OCI-LY7 (cell line): ENCODE data around the gene TPK1. TPM values are rescaled to one million over a fixed set of nuclear protein-coding genes. Genes with fewer than 3 reads are reported as not detected.
A peak's percentile ranks its signal among the peaks of the same experiment; 100 is the strongest.

Source experiments
- BruUV-seq: library from RNA; stranded (reverse); fragments of 400-500 nt; replicated peaks from 2 replicates; lab custom pipeline; 2021; lab: Mats Ljungman, UMichigan
- CTCF ChIA-PET: fragments of 300-600 bp; sonication (Branson Sonifier 250); formaldehyde crosslinking; loops from one replicate; lab custom pipeline; 2022; ENCODE audit warnings: antibody characterized with exemption; ENCODE audit not compliant: unreplicated experiment; lab: Charles Lee
- POLR2A ChIA-PET: fragments of 300-600 bp; sonication (Branson Sonifier 250); formaldehyde crosslinking; loops from one replicate; lab custom pipeline; 2022; ENCODE audit warnings: antibody characterized with exemption; lab: Charles Lee
- DNase-seq: peaks from one replicate; pipeline ENCODE4 v3.0.0-alpha.2; 2015; ENCODE audit warnings: low spot score
- H2AFZ ChIP-seq: fragments of 200-600 bp; sonication (generic), shearing (Covaris generic); 2 replicates; pipeline ENCODE4 v1.6.1; 2014; ENCODE audit warnings: mild to moderate bottlenecking, antibody characterized with exemption, low read length, moderate library complexity
- H3K27ac ChIP-seq: fragments of 200-600 bp; sonication (generic); 2 replicates; pipeline ENCODE4 v1.5.1; 2014; ENCODE audit warnings: mixed run types, low read depth, mild to moderate bottlenecking, moderate library complexity, low read length, inconsistent platforms; ENCODE audit not compliant: poor library complexity, severe bottlenecking
- H3K36me3 ChIP-seq: fragments of 200-600 bp; sonication (generic); 2 replicates; pipeline ENCODE4 v1.6.1; 2014; ENCODE audit warnings: mild to moderate bottlenecking, antibody characterized with exemption, low read length, moderate library complexity, mixed read lengths; ENCODE audit not compliant: insufficient read depth
- H3K4me1 ChIP-seq: fragments of 200-600 bp; sonication (generic); 2 replicates; pipeline ENCODE4 v1.5.1; 2014; ENCODE audit warnings: mild to moderate bottlenecking, low read length; ENCODE audit not compliant: insufficient read depth, poor library complexity, severe bottlenecking
- H3K4me2 ChIP-seq: fragments of 200-600 bp; sonication (generic); 2 replicates; pipeline ENCODE4 v1.6.1; 2014; ENCODE audit warnings: mild to moderate bottlenecking, low read length
- H3K4me3 ChIP-seq: fragments of 200-600 bp; sonication (generic); 2 replicates; pipeline ENCODE4 v1.5.1; 2014; ENCODE audit warnings: mild to moderate bottlenecking, low read depth, low read length; ENCODE audit not compliant: poor library complexity, severe bottlenecking
- H3K79me2 ChIP-seq: fragments of 200-600 bp; sonication (generic); 2 replicates; pipeline ENCODE4 v1.6.1; 2016; ENCODE audit warnings: low read depth, mild to moderate bottlenecking, low read length, moderate library complexity, mixed read lengths; ENCODE audit not compliant: insufficient read depth
- H3K9me2 ChIP-seq: fragments of 200-600 bp; sonication (generic); 2 replicates; pipeline ENCODE4 v1.6.1; 2016; ENCODE audit warnings: mild to moderate bottlenecking, low read length, mixed read lengths; ENCODE audit not compliant: insufficient read depth
- H3K9me3 ChIP-seq: fragments of 200-600 bp; sonication (generic); 2 replicates; pipeline ENCODE4 v1.6.1; 2014; ENCODE audit warnings: mild to moderate bottlenecking, mixed run types, low read length, mixed read lengths
- H4K20me1 ChIP-seq: fragments of 200-600 bp; sonication (generic); 2 replicates; pipeline ENCODE4 v1.6.1; 2014; ENCODE audit warnings: mild to moderate bottlenecking, antibody characterized with exemption, low read length, moderate library complexity, mixed read lengths; ENCODE audit not compliant: insufficient read depth
- CTCF ChIP-seq: fragments of 200-600 bp; sonication (generic); conservative IDR thresholded peaks from 2 replicates; pipeline ENCODE4 v1.5.1; 2014; ENCODE audit warnings: mild to moderate bottlenecking, antibody characterized with exemption, low read length, moderate library complexity, mixed read lengths
- EZH2phosphoT487 ChIP-seq: fragments of 200-600 bp; sonication (generic); IDR thresholded peaks from 2 replicates; pipeline ENCODE4 v1.6.1; 2018; ENCODE audit warnings: low read depth, borderline replicate concordance, mild to moderate bottlenecking, mixed run types, antibody characterized with exemption, low read length, moderate library complexity, mixed read lengths
- intact Hi-C: fragments of 100-400 bp; cut with micrococcal nuclease; formaldehyde crosslinking; loops from one replicate; pipeline ENCODE4 v1.10.0; 2022; ENCODE audit not compliant: unreplicated experiment
- total RNA-seq, 2 experiments: library from RNA; depleted of rRNA in 1 of 2; stranded (reverse); fragments of >200 nt in 1 of 2; shearing (Covaris generic) in 1 of 2; gene quantifications; 2 replicates each; pipeline ENCODE4 v1.2.3, GENCODE V29; 2014 to 2022

TPK1 gene
- total RNA-seq, 2 experiments from 2014 or later, result 6.7 to 12.5 TPM

GRCh38 chr7:144787127-144787526, 48.7 kb downstream of the TPK1 start:
- DNase-seq, result peak; percentile 3
- BruUV-seq, result no TSS peak
- ChIA-PET POLR2A (interaction anchor here (0.6 to 1.4 kb wide), 3 partner anchors 8 to 23 kb away, joined by 3 to 4 read pairs (median 3); no protein-coding TSS in a partner anchor), CTCF (interaction anchor here (0.5 kb wide), 1 partner anchor 8 kb away, joined by 5 read pairs; no protein-coding TSS in a partner anchor)
- Histone ChIP-seq H3K27ac (no peak overlapping the region), H3K9me3 (no peaks in the 10 kb centered on the region), H3K9me2 (no peaks in the 10 kb centered on the region), H3K36me3 (no peaks in the 10 kb centered on the region), H3K4me3 (no peak overlapping the region), H3K79me2 (no peaks in the 10 kb centered on the region), H3K4me2 (no peak overlapping the region), H3K4me1 (no peaks in the 10 kb centered on the region), H4K20me1 (no peaks in the 10 kb centered on the region), H2AFZ (no peak overlapping the region)
- TF ChIP-seq EZH2phosphoT487, result no peak
- 0 out of 2 replicates have a peak, but pooled peaks have one; percentile 12 for TF ChIP-seq CTCF
- intact Hi-C loops, result loop anchor here (5.0 kb wide), 1 partner anchor 50 kb away; no protein-coding TSS in a partner anchor

- H3K4me1 ChIP-seq, result no peaks in the 10 kb centered on the region
- intact Hi-C loops, result loop anchor here (5.0 kb wide), 1 partner anchor 49 kb away; no protein-coding TSS in a partner anchor
- H2AFZ ChIP-seq, result 0 out of 2 replicates have a peak overlapping the region, but pooled peaks have one; percentile 15
- ChIA-PET CTCF (no interaction called here), POLR2A (interaction anchor here (1.4 kb wide), 1 partner anchor 23 kb away, joined by 4 read pairs; no protein-coding TSS in a partner anchor)
- no peak for TF ChIP-seq EZH2phosphoT487
- peak; percentile 72 for TF ChIP-seq CTCF
- H3K27ac ChIP-seq, result no peak overlapping the region
- no peaks in the 10 kb centered on the region for H4K20me1 ChIP-seq
- H3K4me2 ChIP-seq, result no peak overlapping the region
- H3K4me3 ChIP-seq, result no peak overlapping the region
- DNase-seq, result peak; percentile 23
- no peaks in the 10 kb centered on the region for H3K79me2 ChIP-seq
- H3K36me3 ChIP-seq, result no peaks in the 10 kb centered on the region
- no peaks in the 10 kb centered on the region for H3K9me2 ChIP-seq
- BruUV-seq, result no TSS peak
- H3K9me3 ChIP-seq, result no peaks in the 10 kb centered on the region
Measured at GRCh38 chr7:144786522-144786921, 49.3 kb downstream of the TPK1 start.

- ChIA-PET CTCF (no interaction called here), POLR2A (interaction anchor here (1.4 kb wide), 1 partner anchor 22 kb away, joined by 4 read pairs; no protein-coding TSS in a partner anchor)
- TF ChIP-seq EZH2phosphoT487 (no peak), CTCF (no peak)
- Histone ChIP-seq H3K4me2 (no peak overlapping the region), H3K79me2 (no peaks in the 10 kb centered on the region), H3K27ac (no peak overlapping the region), H3K4me1 (no peaks in the 10 kb centered on the region), H3K9me3 (no peaks in the 10 kb centered on the region), H3K36me3 (no peaks in the 10 kb centered on the region), H3K9me2 (no peaks in the 10 kb centered on the region), H2AFZ (no peak overlapping the region), H3K4me3 (no peak overlapping the region), H4K20me1 (no peaks in the 10 kb centered on the region)
- DNase-seq, result no peak
- intact Hi-C loops, result loop anchor here (5.0 kb wide), 1 partner anchor 49 kb away; no protein-coding TSS in a partner anchor
- no TSS peak for BruUV-seq
Measured at GRCh38 chr7:144786079-144786478, 49.8 kb downstream of the TPK1 start.
